Measurements from ENCODE around the gene PNPLA3.

DNA sequence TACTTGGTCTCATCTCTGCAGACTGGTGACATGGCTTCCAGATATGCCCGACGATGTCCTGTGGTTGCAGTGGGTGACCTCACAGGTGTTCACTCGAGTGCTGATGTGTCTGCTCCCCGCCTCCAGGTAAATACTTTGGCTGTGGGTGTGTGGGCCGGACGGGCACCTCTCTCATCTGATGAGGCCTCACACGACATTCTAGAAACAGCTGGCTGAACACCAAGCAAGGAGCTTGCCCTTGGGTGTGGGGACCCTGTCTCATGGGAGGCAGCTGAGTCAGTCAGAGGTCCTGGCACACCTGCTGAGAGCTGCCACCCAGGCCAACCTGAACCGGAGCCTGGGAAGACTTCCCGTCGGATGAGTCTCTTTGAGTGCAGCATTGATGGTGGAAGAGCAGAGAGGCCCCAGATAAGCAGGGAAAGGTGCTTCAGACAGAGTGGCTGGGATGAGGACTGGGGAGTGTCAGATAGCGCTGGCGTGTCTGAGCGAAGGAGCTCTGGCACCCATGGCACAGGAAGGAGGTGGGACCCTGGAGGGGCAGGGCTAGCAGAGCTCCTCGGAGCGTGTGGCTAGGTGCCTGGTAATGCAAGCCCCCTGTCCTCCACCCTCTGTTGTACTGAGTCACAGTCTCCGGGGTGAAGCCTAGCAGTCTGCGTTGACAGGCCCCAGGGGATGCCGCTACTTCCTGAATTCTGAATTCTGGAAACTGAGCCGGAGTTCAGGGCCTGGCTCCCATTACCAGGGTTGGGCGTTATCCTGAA, 21.2 kb downstream of the PNPLA3 start:
- TF ChIP-seq EP300 (IDR thresholded peaks at IDR 0.05; ENCODE audit: low read depth), result no peak
- TF ChIP-seq, protein P1, sequence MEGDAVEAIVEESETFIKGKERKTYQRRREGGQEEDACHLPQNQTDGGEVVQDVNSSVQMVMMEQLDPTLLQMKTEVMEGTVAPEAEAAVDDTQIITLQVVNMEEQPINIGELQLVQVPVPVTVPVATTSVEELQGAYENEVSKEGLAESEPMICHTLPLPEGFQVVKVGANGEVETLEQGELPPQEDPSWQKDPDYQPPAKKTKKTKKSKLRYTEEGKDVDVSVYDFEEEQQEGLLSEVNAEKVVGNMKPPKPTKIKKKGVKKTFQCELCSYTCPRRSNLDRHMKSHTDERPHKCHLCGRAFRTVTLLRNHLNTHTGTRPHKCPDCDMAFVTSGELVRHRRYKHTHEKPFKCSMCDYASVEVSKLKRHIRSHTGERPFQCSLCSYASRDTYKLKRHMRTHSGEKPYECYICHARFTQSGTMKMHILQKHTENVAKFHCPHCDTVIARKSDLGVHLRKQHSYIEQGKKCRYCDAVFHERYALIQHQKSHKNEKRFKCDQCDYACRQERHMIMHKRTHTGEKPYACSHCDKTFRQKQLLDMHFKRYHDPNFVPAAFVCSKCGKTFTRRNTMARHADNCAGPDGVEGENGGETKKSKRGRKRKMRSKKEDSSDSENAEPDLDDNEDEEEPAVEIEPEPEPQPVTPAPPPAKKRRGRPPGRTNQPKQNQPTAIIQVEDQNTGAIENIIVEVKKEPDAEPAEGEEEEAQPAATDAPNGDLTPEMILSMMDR (IDR thresholded peaks at IDR 0.05), result no peak
- no peak for TF ChIP-seq POLR2A (IDR thresholded peaks at IDR 0.05)

Data from transverse colon (tissue), 3 donors.